ENCODE measurements around the gene TEX101. TPM values are rescaled to one million over a fixed set of nuclear protein-coding genes. Genes with fewer than 3 reads are reported as not detected.

Gene TEX101
- total and polyA plus RNA-seq, 9 donors = 0.17 TPM; not detected in 8

DNA sequence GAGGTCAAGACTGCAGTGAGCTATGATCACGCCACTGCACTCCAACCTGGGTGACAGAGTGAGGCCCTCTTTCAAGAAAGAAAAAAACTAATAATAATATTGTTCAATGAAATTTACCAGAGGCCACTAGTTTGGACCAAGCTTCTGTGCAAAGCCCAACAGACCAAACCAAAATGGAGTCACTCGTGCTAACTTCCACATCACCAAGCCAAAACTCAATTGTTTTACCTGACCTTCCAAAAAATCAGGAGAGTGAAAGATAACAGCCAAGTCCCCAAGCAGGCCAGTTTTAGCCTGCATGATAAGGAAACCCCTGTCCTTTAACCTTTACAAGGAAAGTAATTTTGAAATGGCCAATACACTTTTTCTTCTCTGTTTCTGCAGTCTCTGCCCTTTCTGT is 30.7 kb downstream of the TEX101 start:
- H3K4me3 ChIP-seq (ENCODE audit: low read length) = no peak overlapping the region
- H3K9me3 ChIP-seq (replicated peaks; ENCODE audit: control insufficient read depth, low read depth, low read length) = no peaks in the 10 kb centered on the region
- H3K36me3 ChIP-seq (ENCODE audit: control insufficient read depth, insufficient read depth, low read length) = no peaks in the 10 kb centered on the region
- 82% methylated on average over 1 of the region's 2 CpGs for WGBS (ENCODE audit: insufficient coverage)
- H3K4me1 ChIP-seq (ENCODE audit: control insufficient read depth, insufficient read depth, low read length) = no peaks in the 10 kb centered on the region
- no peaks in the 10 kb centered on the region for H3K27me3 ChIP-seq (ENCODE audit: control insufficient read depth, insufficient read depth, low read length)
- DNase-seq = no peak
- no peak overlapping the region for H3K27ac ChIP-seq (ENCODE audit: low read length)

DNA sequence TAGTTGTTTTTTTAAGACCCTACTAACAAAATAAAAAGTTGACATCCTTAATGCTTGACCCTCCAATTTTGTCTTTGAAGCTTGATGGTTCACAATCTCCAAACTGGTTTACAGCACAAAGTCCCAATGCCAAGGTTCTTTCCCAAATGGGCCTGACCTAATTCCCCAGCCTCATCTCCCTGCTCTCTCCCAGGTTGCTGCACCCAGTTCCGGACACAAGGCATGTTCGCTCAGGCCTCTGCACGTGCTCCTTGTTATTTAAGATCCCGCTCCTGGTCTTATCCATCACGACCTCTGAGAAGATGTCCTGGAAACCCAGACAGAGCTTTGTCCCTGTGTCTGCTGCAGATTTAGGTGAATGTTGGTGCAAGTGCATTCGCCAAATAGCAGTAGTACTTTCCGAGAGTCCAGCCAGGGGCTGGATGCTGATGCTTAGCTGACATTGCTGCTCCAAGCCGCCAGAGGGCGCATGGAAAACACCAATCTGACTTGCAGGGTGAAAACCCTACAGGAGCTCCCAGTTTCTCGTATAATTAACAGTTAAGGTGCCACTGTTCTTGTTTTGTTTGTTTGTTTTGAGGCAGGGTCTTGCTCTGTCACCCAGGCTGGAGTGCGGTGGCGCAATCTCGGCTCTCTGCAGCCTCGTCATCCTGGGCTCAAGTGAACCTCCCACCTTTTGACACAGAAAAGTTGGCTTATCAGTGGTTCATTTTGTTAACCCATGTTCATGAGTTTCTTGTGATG is 32.2 kb downstream of the TEX101 start:
- H3K9me3 ChIP-seq (replicated peaks; ENCODE audit: control insufficient read depth, low read depth, low read length) = no peaks in the 10 kb centered on the region
- H3K4me1 ChIP-seq (ENCODE audit: control insufficient read depth, insufficient read depth, low read length) = no peaks in the 10 kb centered on the region
- H3K27me3 ChIP-seq (ENCODE audit: control insufficient read depth, insufficient read depth, low read length) = no peaks in the 10 kb centered on the region
- no peak overlapping the region for H3K4me3 ChIP-seq (ENCODE audit: low read length)
- peak; percentile 85 for DNase-seq
- no peaks in the 10 kb centered on the region for H3K36me3 ChIP-seq (ENCODE audit: control insufficient read depth, insufficient read depth, low read length)
- no peak overlapping the region for H3K27ac ChIP-seq (ENCODE audit: low read length)
- 37% methylated on average over 9 of the region's 14 CpGs for WGBS (ENCODE audit: insufficient coverage)

DNA sequence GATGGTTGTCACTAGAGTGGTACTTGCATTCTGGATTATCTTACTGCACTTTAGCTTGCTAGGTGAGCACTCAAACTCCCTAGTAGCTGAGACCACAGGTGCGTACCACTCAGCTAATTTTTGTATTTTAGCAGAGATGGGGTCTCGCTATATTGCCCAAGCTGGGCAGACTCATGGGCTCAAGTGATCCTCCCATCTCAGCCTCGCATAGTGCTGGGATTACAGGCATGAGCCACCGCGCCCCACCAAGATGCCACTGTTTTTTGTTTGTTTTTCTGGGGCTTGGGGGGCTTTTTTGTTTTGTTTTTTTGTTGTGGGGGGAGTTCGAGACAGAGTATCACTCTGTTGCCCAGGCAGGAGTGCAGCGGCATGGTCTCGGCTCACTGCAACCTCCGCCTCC is 33.0 kb downstream of the TEX101 start:
- no peaks in the 10 kb centered on the region for H3K36me3 ChIP-seq (ENCODE audit: control insufficient read depth, insufficient read depth, low read length)
- no peaks in the 10 kb centered on the region for H3K27me3 ChIP-seq (ENCODE audit: control insufficient read depth, insufficient read depth, low read length)
- no peaks in the 10 kb centered on the region for H3K9me3 ChIP-seq (replicated peaks; ENCODE audit: control insufficient read depth, low read depth, low read length)
- no peak overlapping the region for H3K27ac ChIP-seq (ENCODE audit: low read length)
- H3K4me3 ChIP-seq (ENCODE audit: low read length) = no peak overlapping the region
- DNase-seq = no peak
- no peaks in the 10 kb centered on the region for H3K4me1 ChIP-seq (ENCODE audit: control insufficient read depth, insufficient read depth, low read length)
- WGBS (ENCODE audit: insufficient coverage) = 86% methylated on average over 8 of the region's 9 CpGs

DNA sequence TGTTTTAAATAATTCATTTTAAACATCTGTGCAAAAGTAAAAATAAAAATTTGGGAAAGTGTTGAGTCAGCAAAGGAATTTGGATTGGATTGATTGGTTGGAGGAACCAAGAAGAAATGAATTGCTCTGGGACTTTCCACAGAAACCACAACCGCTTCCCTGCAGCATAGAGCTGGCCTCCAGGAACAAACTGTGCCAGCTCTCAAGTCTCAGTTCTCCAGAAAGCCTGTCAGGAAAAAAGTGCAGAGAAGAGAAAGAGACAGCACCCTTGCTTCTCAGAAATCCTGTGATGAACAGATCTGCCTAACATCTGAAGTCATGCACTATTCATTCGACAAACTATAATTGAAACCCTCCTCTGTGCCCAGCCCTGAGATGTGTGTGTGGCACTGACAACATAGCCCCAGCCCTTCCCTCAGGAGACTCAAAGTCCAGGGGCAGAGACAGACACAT is 35.9 kb downstream of the TEX101 start:
- H3K27ac ChIP-seq (ENCODE audit: low read length) = no peak overlapping the region

DNA sequence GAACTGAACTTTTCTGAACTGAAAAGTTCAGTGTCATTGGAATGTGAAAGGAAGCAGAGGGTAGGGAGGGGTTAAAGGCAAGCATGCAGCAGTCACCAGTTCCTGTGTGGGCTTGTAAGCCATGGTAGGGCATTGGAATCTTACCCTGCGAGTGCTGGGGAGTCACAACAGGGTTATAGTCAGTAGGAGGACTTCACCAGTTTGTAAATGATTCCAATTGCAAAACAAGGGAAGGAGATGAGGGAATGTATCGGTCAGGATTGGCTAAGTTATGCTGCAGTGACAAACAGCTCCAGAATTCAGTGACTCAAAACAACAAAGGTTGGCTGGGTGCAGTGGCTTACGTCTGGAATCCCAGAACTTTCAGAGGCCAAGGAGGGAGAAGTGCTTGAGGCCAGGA is 37.9 kb downstream of the TEX101 start:
- DNase-seq = no peak
- H3K4me3 ChIP-seq (ENCODE audit: low read length) = no peak overlapping the region
- H3K36me3 ChIP-seq (ENCODE audit: control insufficient read depth, insufficient read depth, low read length) = no peaks in the 10 kb centered on the region
- H3K27ac ChIP-seq (ENCODE audit: low read length) = no peak overlapping the region
- WGBS (ENCODE audit: insufficient coverage) = 39% methylated on average over 2 of the region's 3 CpGs
- H3K4me1 ChIP-seq (ENCODE audit: control insufficient read depth, insufficient read depth, low read length) = no peaks in the 10 kb centered on the region
- H3K9me3 ChIP-seq (replicated peaks; ENCODE audit: control insufficient read depth, low read depth, low read length) = no peaks in the 10 kb centered on the region
- peaks cover 4% of the 10 kb centered on the region for H3K27me3 ChIP-seq (ENCODE audit: control insufficient read depth, insufficient read depth, low read length)

More for the DNA sequence above, 35.9 kb downstream of the TEX101 start:
- H3K9me3 ChIP-seq (replicated peaks; ENCODE audit: control insufficient read depth, low read depth, low read length) = no peaks in the 10 kb centered on the region
- H3K36me3 ChIP-seq (ENCODE audit: control insufficient read depth, insufficient read depth, low read length) = no peaks in the 10 kb centered on the region
- no peak overlapping the region for H3K4me3 ChIP-seq (ENCODE audit: low read length)
- H3K27me3 ChIP-seq (ENCODE audit: control insufficient read depth, insufficient read depth, low read length) = peaks cover 4% of the 10 kb centered on the region
- 83% methylated on average over 1 of the region's 2 CpGs for WGBS (ENCODE audit: insufficient coverage)
- H3K4me1 ChIP-seq (ENCODE audit: control insufficient read depth, insufficient read depth, low read length) = no peaks in the 10 kb centered on the region
- DNase-seq = no peak

DNA sequence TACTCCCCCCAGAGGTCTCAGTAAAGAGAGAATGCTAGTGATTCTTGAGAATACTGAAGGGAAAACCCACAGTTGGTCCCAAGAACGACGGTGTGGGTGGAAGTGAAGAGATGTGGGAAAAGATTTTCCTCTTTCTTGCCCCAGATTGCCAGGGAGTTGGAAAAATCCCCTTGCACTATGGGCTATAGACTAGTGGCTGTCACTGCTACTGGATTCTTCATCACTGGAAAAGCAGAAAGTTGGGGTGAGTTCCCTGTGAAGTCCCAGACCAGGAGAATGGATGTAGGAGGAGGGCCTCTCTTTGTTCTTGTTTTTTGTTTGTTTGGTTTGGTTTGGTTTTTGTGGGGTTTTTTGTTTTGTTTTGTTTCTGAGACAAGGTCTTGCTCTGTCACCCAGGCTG is 39.3 kb downstream of the TEX101 start:
- WGBS (ENCODE audit: insufficient coverage) = no CpG with 5 or more reads among the region's 2 CpGs
- Histone ChIP-seq H3K27me3 (ENCODE audit: control insufficient read depth, insufficient read depth, low read length) (peaks cover 4% of the 10 kb centered on the region), H3K4me1 (ENCODE audit: control insufficient read depth, insufficient read depth, low read length) (no peaks in the 10 kb centered on the region), H3K36me3 (ENCODE audit: control insufficient read depth, insufficient read depth, low read length) (no peaks in the 10 kb centered on the region), H3K9me3 (replicated peaks; ENCODE audit: control insufficient read depth, low read depth, low read length) (no peaks in the 10 kb centered on the region), H3K27ac (ENCODE audit: low read length) (no peak overlapping the region), H3K4me3 (ENCODE audit: low read length) (no peak overlapping the region)
- no peak for DNase-seq

DNA sequence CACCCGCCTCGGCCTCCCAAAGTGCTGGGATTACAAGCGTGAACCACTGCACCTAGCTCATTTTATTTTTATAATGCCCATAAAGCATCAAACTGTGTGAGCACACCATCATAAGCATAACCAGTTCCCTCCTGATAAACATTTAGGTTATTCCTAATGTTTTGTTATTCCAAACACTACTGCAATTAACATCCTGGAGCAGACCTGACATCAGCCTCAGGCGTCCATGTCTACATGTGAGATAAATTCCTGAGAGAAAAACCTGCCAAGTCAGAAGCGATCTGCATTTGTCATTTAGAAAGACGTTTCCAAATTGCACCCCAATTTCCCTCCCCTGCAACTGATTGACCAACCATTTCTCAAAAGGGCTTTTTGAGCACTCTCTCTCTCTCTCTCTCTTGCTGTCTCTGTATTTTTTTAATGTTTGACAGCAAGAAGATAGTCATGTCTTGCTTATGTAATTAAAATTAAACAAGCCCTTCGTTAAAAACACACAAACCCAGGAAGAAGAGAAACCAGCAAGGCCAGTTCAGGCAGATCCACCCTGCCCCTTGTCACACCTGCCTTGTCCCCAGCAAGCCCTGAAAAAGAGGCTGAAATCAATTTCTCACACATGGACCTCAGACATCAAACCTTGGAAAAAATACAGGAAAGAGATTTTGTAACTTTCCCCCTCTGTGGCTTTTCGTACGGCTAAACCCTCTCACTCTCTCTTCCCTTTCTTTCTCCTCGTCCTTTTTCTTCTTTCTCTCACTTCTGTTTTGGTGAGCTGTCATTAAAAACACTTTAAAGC is 40.8 kb downstream of the TEX101 start:
- Histone ChIP-seq H3K4me3 (ENCODE audit: low read length) (no peak overlapping the region), H3K9me3 (replicated peaks; ENCODE audit: control insufficient read depth, low read depth, low read length) (no peaks in the 10 kb centered on the region), H3K36me3 (ENCODE audit: control insufficient read depth, insufficient read depth, low read length) (no peaks in the 10 kb centered on the region), H3K27ac (ENCODE audit: low read length) (no peak overlapping the region), H3K27me3 (ENCODE audit: control insufficient read depth, insufficient read depth, low read length) (peaks cover 6% of the 10 kb centered on the region), H3K4me1 (ENCODE audit: control insufficient read depth, insufficient read depth, low read length) (no peaks in the 10 kb centered on the region)
- DNase-seq = no peak
- 17% methylated on average over 5 of the region's 10 CpGs for WGBS (ENCODE audit: insufficient coverage)

DNA sequence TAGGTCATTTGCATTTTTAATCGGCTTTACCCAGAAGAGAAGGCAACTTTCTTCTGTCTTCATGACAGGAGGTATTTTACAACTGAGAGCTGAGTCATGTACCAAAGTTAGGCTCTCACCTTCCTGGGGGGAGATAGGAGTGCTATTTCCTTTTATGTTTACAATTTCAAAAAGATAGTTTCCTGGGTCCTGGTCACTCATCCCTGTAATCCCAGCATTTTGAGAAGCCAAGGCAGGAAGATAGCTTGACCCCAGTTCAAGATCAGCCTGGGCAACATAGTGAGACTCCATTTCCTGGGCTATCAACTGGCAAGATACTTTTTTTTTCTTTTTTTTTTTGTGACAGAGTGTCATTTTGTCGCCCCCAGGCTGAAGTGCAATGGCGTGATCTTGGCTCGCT is 43.1 kb downstream of the TEX101 start:
- H3K4me3 ChIP-seq (ENCODE audit: low read length) = no peak overlapping the region
- no peaks in the 10 kb centered on the region for H3K9me3 ChIP-seq (replicated peaks; ENCODE audit: control insufficient read depth, low read depth, low read length)
- no peak for DNase-seq
- no peaks in the 10 kb centered on the region for H3K36me3 ChIP-seq (ENCODE audit: control insufficient read depth, insufficient read depth, low read length)
- H3K27ac ChIP-seq (ENCODE audit: low read length) = no peak overlapping the region
- WGBS (ENCODE audit: insufficient coverage) = 86% methylated on average over 2 of the region's 4 CpGs
- H3K4me1 ChIP-seq (ENCODE audit: control insufficient read depth, insufficient read depth, low read length) = peaks cover under 1% of the 10 kb centered on the region
- peaks cover 10% of the 10 kb centered on the region for H3K27me3 ChIP-seq (ENCODE audit: control insufficient read depth, insufficient read depth, low read length)

DNA sequence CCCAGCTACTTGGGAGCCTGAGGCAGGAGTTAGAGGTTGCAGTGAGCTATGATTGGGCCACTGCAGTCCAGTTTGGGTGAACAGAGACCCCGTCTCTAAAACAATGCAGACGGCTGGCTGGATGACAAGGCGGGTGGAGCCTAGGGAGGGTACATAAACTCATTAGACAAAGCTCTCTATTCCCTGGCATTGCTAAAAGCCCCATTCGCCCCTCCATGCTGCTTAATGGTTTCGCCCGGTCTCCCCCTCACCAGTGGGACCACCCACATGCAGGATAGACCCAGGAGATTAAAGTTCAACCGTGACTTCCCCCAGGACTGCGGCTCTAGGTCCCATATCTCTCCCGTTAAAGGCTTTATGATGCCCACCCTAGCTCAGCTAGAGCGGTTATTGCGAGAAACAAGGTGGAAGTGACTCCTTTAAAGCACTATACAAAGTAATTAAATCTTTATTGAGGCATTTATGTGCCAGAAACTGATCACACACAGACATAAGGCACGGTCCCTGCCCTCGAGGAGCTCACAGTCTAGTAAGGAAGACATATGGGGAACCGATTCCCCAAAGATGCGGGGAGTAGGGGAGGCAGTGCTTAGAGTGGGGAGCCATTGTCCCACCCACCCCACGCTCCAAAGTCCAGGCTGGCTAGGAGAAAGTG is 45.8 kb downstream of the TEX101 start:
- Histone ChIP-seq H3K9me3 (replicated peaks; ENCODE audit: control insufficient read depth, low read depth, low read length) (no peaks in the 10 kb centered on the region), H3K4me1 (ENCODE audit: control insufficient read depth, insufficient read depth, low read length) (peaks cover 20% of the 10 kb centered on the region), H3K27ac (ENCODE audit: low read length) (no peak overlapping the region), H3K27me3 (ENCODE audit: control insufficient read depth, insufficient read depth, low read length) (peaks cover 16% of the 10 kb centered on the region), H3K4me3 (ENCODE audit: low read length) (no peak overlapping the region), H3K36me3 (ENCODE audit: control insufficient read depth, insufficient read depth, low read length) (no peaks in the 10 kb centered on the region)
- WGBS (ENCODE audit: insufficient coverage) = 46% methylated on average over 4 of the region's 16 CpGs
- DNase-seq = no peak

DNA sequence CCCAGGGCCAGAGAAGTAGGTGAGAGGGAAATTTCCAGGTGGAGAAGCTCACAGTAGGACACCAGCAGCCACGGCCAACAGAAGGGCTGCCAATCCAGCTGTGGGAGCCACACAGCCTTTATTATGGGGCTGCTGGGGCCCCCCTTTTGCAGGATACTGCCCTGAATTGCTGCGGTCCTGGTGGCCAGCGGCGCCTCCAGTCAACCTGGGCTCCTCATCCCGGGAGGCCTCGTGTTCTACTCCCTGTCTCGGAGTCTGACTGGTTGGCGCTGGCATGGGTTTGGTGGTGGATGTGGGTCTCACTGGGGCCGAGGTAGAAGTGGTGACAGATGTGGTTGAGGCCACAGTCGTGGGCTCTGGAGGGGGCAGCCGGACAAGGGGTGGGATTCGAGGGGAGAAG is 46.6 kb downstream of the TEX101 start:
- Histone ChIP-seq H3K4me3 (ENCODE audit: low read length) (no peak overlapping the region), H3K27ac (ENCODE audit: low read length) (no peak overlapping the region), H3K4me1 (ENCODE audit: control insufficient read depth, insufficient read depth, low read length) (peaks cover 21% of the 10 kb centered on the region), H3K9me3 (replicated peaks; ENCODE audit: control insufficient read depth, low read depth, low read length) (no peaks in the 10 kb centered on the region), H3K36me3 (ENCODE audit: control insufficient read depth, insufficient read depth, low read length) (no peaks in the 10 kb centered on the region), H3K27me3 (ENCODE audit: control insufficient read depth, insufficient read depth, low read length) (peaks cover 23% of the 10 kb centered on the region)
- DNase-seq = no peak
- 77% methylated on average over 6 of the region's 12 CpGs for whole genome bisulfite sequencing (ENCODE audit: insufficient coverage)

All from muscle of leg (tissue), 11 donors.